Activated CD8-positive, alpha-beta memory T cell treated with anti-CD3 and anti-CD28 coated beads, Interleukin-2, amount 50 U/mL, for 24 hours (primary cell): Measurements from ENCODE around the gene ST8SIA4.
"Not testable (repeated sequence)": the region's sequence is repeated elsewhere in the genome, so short reads cannot be mapped to it uniquely, and the experiment has no call there.

Experiments used
- DNase-seq: peaks from one replicate; pipeline ENCODE4 v3.0.0-alpha.2; 2020; ENCODE audit errors: extremely low read depth

The ST8SIA4 gene

DNA sequence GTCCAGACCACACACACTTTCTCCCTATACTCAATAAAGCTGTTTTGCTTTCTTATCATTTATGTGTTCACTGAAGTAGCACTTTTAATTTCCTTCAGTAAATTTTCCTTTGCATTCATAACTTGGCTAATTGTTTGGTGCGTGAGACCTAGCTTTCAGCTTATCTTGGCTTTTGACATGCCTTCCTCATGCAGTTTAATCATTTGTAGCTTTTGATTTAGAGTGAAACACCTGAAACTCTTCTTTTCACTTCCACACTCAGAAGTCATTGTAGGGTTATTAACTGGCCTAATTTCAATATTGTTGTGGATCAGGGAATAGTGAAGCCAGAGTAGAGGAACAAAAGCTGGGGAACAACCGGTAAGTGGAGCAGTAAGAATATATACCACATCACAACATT is 114.7 kb downstream of the ST8SIA4 start:
- no peak for DNase-seq

- no peak for DNase-seq
Observed at GRCh38 chr5:100787648-100788047, 115.4 kb downstream of the ST8SIA4 start.

- DNase-seq, result not testable (repeated sequence)
Observed at GRCh38 chr5:100785536-100785935, 117.5 kb downstream of the ST8SIA4 start.

DNA sequence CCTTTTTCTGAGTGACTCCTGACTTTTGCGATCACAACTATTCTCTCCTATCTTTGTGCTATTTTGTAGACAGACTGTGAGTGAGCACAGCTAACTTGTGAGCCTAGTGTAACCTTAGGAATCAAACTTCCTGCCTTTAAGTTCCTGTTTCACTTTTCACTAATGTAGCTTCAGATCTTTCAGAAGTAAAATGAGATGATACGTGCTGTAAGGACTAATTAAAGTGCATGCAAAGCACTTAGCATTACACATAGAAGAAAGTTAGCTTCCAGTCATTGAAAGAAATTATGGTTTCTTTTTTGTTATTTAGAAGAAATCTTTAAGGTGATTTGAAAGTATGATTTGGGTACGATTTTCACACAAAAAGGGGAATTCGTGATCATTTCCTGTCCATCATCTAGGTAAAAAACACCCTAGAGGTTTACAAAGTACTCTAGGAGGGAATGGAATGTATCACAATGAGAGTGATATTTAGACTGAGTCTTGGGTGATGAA is 122.7 kb downstream of the ST8SIA4 start:
- no peak for DNase-seq

DNA sequence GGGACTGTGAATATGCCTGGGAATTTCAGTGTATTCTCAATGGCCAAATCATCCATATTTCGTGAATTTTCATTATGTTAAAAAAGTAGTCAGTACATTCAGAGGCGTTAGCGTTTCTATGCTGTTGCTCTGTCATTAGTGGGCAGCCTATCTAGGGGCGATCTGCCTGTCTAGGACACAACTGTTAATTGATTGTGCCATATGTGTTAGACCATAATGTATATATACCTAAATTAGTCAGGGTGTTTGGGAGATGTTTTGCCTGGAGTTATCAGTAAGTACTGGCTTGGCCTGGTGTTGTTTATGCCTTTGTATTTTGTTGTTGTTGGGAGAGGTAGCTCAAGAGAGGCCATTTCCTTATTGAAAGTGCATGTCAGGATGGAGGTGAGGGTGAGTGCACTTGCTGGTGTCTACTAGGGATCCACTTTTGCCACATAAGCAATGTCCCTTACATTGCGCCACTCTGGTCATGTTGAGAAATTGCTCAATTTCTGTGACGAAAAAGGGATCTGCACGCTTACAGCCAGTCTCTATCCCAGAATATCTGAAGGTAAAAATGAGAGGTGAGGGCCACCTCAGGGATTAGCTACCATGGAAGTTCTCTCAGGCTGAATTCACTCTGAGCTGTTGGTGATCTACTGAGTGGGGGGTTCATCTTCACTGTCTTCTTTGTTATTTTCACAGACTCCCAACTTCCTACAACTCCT is 123.3 kb downstream of the ST8SIA4 start:
- DNase-seq, result no peak

DNA sequence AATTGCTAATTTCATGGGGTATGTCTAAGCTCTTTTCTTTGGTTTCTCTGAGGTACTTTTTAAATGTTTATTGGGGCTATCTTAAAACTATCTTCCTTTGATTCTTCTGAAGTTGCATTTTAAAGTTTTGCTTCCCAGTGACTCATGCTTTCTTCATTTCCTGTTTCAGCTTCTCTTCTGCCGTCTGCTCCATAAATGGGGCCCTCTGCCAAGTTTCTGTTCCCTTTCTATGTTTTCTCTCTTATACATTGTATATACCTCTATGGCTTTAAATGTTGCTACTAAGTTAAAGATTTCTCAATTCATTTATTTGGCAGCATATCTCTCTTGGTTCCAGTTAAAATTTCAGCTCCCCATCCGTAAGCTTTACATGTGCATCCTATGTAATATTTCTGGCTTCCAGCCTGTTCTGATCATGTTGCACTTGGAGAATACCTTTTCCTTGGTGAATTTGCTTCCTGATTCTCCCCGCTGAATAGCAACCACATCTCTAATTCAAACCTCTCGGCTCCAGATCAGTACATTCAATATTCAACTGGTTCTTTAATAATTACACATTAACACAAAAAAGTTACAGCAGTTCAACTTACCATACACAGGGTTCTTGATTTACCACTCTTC is 125.3 kb downstream of the ST8SIA4 start:
- DNase-seq, result no peak

DNA sequence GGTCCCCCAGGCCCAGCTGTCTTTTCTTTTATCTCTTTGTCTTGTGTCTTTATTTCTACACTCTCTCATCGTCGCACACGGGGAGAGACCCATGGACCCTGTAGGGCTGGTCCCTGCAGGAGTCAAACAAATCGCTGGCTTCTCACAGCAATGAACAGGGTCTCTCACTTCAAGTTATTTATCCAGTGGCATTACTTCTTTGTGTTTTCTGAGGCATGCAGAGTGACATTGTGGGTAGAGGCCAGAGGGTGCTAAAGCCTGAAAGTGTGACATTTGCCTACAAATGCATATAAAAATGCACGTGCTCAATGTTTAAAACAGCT is 127.6 kb downstream of the ST8SIA4 start:
- no peak for DNase-seq

- no peak for DNase-seq
Observed at GRCh38 chr5:100772548-100772947, 130.5 kb downstream of the ST8SIA4 start.

GRCh38 chr5:100772006-100772405 is 131.1 kb downstream of the ST8SIA4 start:
- no peak for DNase-seq

- no peak for DNase-seq
Observed at GRCh38 chr5:100771181-100771580, 131.9 kb downstream of the ST8SIA4 start.

DNA sequence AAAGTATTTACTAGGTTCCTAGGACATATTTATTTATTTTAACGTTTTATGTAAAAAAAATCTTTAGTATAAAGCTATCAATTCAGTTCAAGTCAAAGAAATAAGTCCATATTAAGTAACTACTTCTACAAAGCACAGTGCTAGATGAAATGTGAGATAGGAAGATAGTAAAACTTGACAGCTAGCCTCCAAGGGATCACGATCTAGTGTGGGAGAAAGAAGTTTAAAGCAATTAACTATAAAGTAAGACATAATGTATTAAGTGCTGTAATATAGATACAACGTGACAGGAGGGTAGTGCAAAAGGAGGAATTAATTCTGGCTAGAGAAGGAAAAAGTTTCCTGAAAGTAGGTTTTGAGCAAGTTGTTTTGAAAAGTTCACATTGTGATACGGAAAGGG is 134.9 kb downstream of the ST8SIA4 start:
- no peak for DNase-seq

GRCh38 chr5:100762995-100763394 is 140.1 kb downstream of the ST8SIA4 start:
- DNase-seq, result no peak

DNA sequence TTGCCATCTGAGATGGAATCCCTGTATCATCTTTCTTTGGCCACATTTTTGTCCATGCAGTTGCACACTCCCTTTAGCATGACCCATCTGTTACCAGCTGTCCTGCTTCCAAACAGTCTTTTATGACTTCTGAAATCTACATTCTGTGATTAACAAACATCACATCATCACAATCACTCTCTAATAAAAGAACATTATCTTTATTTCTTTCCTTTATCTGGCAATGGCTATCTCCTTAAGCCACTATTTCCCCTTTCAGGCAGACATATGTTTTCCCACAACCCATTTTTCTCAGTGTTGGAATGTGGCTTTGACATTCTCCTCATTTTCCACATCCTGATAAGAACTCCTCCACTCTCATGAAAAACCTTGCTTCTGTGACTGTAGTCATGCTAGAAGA is 141.0 kb downstream of the ST8SIA4 start:
- no peak for DNase-seq

DNA sequence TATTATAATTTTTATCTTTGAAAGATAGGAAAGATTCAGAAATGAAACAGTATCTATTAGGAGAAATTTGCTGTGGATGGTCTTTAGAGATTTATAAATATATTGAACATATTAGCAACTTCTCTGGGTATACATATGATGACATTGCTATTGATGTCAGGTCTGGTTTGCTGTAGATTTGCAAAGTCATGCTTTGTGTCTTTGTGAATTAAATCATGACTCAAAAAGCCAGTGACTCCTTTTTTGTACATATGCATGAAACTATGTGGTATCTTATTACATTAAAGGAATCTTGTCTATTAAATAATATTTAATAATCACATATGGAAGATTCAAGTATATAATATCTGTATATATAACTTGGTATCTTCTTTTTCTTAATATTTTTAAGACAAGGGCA is 141.9 kb downstream of the ST8SIA4 start:
- DNase-seq, result no peak

DNA sequence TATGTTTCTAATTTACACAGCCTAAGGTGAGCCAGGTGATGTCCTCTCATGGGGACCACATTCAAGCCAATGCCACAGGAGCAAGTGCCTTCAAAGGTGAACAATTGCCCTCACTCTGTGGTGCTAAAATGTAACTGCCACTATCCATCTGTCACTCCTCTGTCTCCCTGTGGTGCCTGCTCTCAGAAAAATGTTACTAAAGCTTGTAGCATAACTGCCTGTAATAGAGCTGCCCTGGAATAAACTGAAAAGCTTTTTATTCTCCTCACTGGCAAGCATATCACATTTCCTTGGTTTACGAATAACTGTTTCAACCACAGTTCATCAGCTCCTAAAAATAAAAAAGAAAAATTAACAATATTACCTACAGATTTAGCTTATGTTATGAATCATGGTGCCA is 142.4 kb downstream of the ST8SIA4 start:
- DNase-seq, result no peak

- no peak for DNase-seq
Observed at GRCh38 chr5:100758780-100759179, 144.3 kb downstream of the ST8SIA4 start.

- no peak for DNase-seq
Observed at GRCh38 chr5:100758306-100758705, 144.8 kb downstream of the ST8SIA4 start.

DNA sequence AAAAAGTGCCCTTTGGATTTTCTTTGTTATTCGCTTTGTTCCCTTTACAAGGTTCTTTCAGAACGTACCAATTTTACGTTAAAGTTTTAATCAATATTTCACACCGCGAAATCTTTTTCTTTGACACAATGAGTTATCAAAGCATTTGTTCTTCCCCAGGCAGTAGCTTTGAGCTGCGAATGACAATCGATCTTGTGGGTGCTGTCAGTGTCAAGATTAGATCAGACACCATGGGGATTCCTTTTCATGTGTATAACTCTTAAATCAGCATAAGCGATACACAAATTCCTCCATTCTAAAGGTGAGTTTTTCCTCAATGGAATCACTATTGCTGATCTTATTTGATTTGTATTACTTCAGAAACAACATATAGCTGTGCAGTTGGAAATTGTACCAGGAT is 145.5 kb downstream of the ST8SIA4 start:
- no peak for DNase-seq
